ENCODE results near the gene LIPC.

The LIPC gene

GRCh38 chr15:58532126-58532525 lies 100.3 kb downstream of the LIPC start:
- H3K27me3 ChIP-seq (ENCODE audit: insufficient read depth, low read depth) = no peaks in the 10 kb centered on the region
- no peaks in the 10 kb centered on the region for H3K79me2 ChIP-seq (ENCODE audit: insufficient read depth, low read depth)
- H3K9ac ChIP-seq = no peak overlapping the region
- no peak overlapping the region for H2AFZ ChIP-seq (ENCODE audit: low read depth)
- H3K4me3 ChIP-seq (IDR thresholded peaks at IDR 0.05; ENCODE audit: insufficient read depth, low read depth, low read length) = no peak overlapping the region
- no peaks in the 10 kb centered on the region for H3K4me1 ChIP-seq (ENCODE audit: low read depth, poor library complexity, severe bottlenecking)
- no peaks in the 10 kb centered on the region for H4K20me1 ChIP-seq (ENCODE audit: insufficient read depth)
- no peak for TF ChIP-seq CTCF (conservative IDR thresholded peaks at IDR 0.05; ENCODE audit: low read depth, low read length)
- no peak overlapping the region for H3K4me2 ChIP-seq
- H3K27ac ChIP-seq = no peak overlapping the region
- H3K36me3 ChIP-seq (ENCODE audit: insufficient read depth) = no peaks in the 10 kb centered on the region

- no peak overlapping the region for H3K4me2 ChIP-seq
- H4K20me1 ChIP-seq (ENCODE audit: insufficient read depth) = no peaks in the 10 kb centered on the region
- H3K4me1 ChIP-seq (ENCODE audit: low read depth, poor library complexity, severe bottlenecking) = no peaks in the 10 kb centered on the region
- no peak overlapping the region for H3K9ac ChIP-seq
- H3K36me3 ChIP-seq (ENCODE audit: insufficient read depth) = no peaks in the 10 kb centered on the region
- TF ChIP-seq CTCF (conservative IDR thresholded peaks at IDR 0.05; ENCODE audit: low read depth, low read length) = no peak
- no peak overlapping the region for H3K27ac ChIP-seq
- no peak overlapping the region for H2AFZ ChIP-seq (ENCODE audit: low read depth)
- no peak overlapping the region for H3K4me3 ChIP-seq (IDR thresholded peaks at IDR 0.05; ENCODE audit: insufficient read depth, low read depth, low read length)
- H3K27me3 ChIP-seq (ENCODE audit: insufficient read depth, low read depth) = no peaks in the 10 kb centered on the region
- no peaks in the 10 kb centered on the region for H3K79me2 ChIP-seq (ENCODE audit: insufficient read depth, low read depth)
These were observed 102.8 kb downstream of the LIPC start for GRCh38 chr15:58534556-58534955.

GRCh38 chr15:58535337-58535736 lies 103.5 kb downstream of the LIPC start:
- no peaks in the 10 kb centered on the region for H4K20me1 ChIP-seq (ENCODE audit: insufficient read depth)
- H3K4me2 ChIP-seq = no peak overlapping the region
- H3K27me3 ChIP-seq (ENCODE audit: insufficient read depth, low read depth) = no peaks in the 10 kb centered on the region
- no peak overlapping the region for H3K4me3 ChIP-seq (IDR thresholded peaks at IDR 0.05; ENCODE audit: insufficient read depth, low read depth, low read length)
- no peak overlapping the region for H2AFZ ChIP-seq (ENCODE audit: low read depth)
- no peaks in the 10 kb centered on the region for H3K79me2 ChIP-seq (ENCODE audit: insufficient read depth, low read depth)
- no peaks in the 10 kb centered on the region for H3K4me1 ChIP-seq (ENCODE audit: low read depth, poor library complexity, severe bottlenecking)
- no peak overlapping the region for H3K27ac ChIP-seq
- TF ChIP-seq CTCF (conservative IDR thresholded peaks at IDR 0.05; ENCODE audit: low read depth, low read length) = no peak
- no peak overlapping the region for H3K9ac ChIP-seq
- H3K36me3 ChIP-seq (ENCODE audit: insufficient read depth) = no peaks in the 10 kb centered on the region

- Histone ChIP-seq H3K79me2 (ENCODE audit: insufficient read depth, low read depth) (no peaks in the 10 kb centered on the region), H3K36me3 (ENCODE audit: insufficient read depth) (no peaks in the 10 kb centered on the region), H3K4me2 (no peak overlapping the region), H3K27ac (no peak overlapping the region), H2AFZ (ENCODE audit: low read depth) (no peak overlapping the region), H4K20me1 (ENCODE audit: insufficient read depth) (no peaks in the 10 kb centered on the region), H3K9ac (no peak overlapping the region), H3K27me3 (ENCODE audit: insufficient read depth, low read depth) (no peaks in the 10 kb centered on the region), H3K4me1 (ENCODE audit: low read depth, poor library complexity, severe bottlenecking) (no peaks in the 10 kb centered on the region), H3K4me3 (IDR thresholded peaks at IDR 0.05; ENCODE audit: insufficient read depth, low read depth, low read length) (no peak overlapping the region)
- no peak for TF ChIP-seq CTCF (conservative IDR thresholded peaks at IDR 0.05; ENCODE audit: low read depth, low read length)
These were observed 104.1 kb downstream of the LIPC start for GRCh38 chr15:58535894-58536293.

GRCh38 chr15:58536414-58536813 lies 104.6 kb downstream of the LIPC start:
- H3K9ac ChIP-seq = no peak overlapping the region

More at GRCh38 chr15:58536414-58536813, 104.6 kb downstream of the LIPC start:
- Histone ChIP-seq H3K4me2 (no peak overlapping the region), H4K20me1 (ENCODE audit: insufficient read depth) (no peaks in the 10 kb centered on the region), H3K27ac (no peak overlapping the region), H3K4me3 (IDR thresholded peaks at IDR 0.05; ENCODE audit: insufficient read depth, low read depth, low read length) (no peak overlapping the region), H3K79me2 (ENCODE audit: insufficient read depth, low read depth) (no peaks in the 10 kb centered on the region), H3K27me3 (ENCODE audit: insufficient read depth, low read depth) (no peaks in the 10 kb centered on the region), H3K4me1 (ENCODE audit: low read depth, poor library complexity, severe bottlenecking) (no peaks in the 10 kb centered on the region), H2AFZ (ENCODE audit: low read depth) (no peak overlapping the region), H3K36me3 (ENCODE audit: insufficient read depth) (no peaks in the 10 kb centered on the region)
- no peak for TF ChIP-seq CTCF (conservative IDR thresholded peaks at IDR 0.05; ENCODE audit: low read depth, low read length)
